HG03060 (cell line): ENCODE measurements around the gene SNX20.

Source experiments
- ATAC-seq: cut with Tn5 transposase; IDR thresholded peaks from one replicate; pipeline ENCODE4 v1.9.1; 2021; ENCODE audit warnings: low read depth, moderate number of reproducible peaks; ENCODE audit not compliant: unreplicated experiment

The SNX20 gene, protein sequence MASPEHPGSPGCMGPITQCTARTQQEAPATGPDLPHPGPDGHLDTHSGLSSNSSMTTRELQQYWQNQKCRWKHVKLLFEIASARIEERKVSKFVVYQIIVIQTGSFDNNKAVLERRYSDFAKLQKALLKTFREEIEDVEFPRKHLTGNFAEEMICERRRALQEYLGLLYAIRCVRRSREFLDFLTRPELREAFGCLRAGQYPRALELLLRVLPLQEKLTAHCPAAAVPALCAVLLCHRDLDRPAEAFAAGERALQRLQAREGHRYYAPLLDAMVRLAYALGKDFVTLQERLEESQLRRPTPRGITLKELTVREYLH

DNA sequence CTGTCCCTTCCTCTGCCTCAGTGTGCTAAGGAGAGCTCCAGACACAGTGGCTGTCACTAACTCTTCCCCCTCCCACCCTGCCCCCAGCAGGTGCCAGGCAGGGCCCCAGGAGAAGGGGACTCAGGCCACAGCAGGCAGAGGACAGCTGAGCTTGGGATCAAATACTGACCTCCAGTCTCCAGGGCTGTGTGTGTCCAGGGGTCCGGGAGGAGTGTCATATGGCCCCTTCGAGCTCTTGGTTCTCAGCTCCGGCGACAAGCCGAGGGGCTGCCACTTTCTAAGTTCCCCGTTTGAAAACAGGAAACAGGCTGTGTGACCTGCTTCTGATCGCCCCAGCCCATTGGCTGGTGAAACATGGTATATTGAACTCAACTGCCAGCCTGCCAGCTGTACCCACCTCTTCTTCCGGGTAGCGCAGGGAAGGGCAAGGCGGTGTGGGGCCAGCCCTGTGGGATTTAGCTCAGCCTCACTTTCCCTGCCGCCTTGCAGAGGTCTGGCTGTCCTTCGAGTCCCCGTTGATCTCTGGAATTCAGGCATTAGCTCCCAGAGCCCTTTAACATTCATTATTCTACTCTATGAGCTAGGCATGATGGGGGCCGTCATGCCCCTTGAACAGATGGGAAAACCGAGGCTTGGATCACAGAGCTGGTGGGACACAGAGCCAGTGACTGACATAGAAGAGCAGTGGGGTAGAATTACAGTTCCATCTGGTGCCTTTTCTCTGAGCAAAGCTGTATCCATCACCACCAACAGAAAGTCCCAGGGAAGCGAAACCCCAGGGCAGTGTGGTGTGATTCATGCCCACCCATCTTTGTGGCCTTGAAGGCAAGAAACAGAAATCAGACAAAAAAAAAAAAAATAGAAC is at the start of gene SNX20:
SNX20 (minus strand) TSS at position 292 of the 865 bp plus-strand sequence. CDS start 3,786 bp downstream, outside the sequence.
- peak; percentile 47 for ATAC-seq

DNA sequence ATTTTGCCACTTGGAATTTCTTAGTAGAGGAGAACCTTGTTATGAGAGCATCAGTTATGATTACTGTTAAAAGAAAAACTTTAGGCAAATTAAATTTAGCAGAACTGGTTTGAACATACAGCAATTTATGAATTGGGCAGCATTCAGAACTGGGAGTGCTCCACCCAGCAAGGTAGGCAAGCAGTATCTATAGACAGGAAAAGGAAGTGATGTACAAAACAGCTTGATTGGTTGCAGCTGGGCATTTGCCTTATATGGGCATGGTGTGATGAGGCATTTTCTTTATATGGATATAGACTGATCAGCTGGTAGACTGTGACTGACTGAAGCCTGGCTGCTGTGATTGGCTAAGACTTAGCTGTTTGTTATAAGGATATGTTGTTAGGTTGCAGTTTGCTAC is 43.2 kb upstream of the SNX20 start:
- ATAC-seq: no peak

DNA sequence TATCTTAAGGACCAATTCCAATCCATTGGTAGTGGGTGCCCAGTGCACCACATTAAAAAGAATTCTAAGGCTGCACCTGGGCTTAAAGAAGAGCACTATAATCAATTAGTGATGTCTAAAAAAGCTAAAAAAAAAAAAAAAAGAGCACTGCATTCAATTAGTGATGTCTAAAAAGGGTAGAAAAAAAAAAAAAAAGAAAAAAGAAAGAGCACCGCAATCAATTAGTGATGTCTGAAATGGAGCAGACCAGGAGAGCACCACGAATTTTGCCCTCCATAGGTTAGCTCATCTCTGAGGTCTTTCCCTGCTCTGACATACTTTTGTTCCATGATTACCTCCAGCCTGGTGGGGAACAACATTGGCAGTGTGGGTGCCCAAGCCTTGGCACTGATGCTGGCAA is 41.8 kb upstream of the SNX20 start:
- no peak for ATAC-seq

DNA sequence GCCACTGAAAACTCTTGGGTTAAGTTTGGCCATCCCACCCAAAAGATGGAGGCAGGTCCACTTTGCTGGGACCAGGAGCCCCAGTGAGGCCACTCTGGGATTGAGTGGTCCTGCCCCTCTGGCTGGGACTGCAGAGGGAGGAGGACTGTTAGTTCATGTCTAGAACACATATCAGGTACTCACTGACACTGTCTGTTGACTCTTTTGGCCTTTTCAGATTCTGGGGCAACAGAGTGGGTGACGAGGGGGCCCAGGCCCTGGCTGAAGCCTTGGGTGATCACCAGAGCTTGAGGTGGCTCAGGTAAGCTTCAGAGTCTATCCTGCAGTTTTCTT is 41.3 kb upstream of the SNX20 start:
- no peak for ATAC-seq

DNA sequence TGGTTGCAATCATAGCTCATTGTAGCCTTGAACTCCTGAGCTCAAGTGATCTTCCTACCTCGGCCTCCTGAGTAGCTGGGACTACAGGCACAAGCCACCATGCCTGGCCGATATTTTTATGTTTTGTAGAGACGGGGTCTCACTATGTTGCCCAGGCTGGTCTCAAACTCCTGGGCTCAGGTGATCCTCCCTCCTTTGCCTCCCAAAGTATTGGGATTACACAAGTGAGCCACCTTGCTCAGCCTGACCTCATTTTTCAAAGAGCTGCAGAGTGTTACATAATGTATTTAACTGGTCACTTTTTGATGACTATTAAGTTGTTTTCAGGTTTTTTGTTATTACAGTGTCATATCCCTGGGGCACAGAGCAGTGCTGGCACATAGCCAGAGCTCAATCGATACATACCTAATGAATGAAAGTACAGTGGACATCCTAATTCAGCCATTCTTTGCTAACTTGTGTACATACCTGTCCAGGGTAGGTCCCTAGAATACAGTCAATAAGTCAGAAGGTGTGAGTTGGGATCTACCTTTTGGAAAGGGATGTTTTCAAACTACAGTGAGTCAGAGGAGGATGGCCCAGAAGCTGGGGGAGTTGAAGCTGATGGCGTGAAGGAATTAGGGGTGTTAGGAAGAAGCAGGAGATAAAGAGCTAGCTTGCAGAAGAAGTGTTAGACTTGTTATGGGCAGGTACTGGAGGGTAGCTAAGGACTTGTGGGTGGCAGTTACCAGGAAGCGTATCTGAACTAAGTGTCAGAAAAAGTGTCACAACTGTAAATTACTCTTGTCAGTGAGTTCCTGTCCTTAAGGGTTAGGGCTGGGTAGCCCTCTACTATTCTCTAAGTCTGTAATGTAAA is 40.7 kb upstream of the SNX20 start:
- ATAC-seq: no peak

DNA sequence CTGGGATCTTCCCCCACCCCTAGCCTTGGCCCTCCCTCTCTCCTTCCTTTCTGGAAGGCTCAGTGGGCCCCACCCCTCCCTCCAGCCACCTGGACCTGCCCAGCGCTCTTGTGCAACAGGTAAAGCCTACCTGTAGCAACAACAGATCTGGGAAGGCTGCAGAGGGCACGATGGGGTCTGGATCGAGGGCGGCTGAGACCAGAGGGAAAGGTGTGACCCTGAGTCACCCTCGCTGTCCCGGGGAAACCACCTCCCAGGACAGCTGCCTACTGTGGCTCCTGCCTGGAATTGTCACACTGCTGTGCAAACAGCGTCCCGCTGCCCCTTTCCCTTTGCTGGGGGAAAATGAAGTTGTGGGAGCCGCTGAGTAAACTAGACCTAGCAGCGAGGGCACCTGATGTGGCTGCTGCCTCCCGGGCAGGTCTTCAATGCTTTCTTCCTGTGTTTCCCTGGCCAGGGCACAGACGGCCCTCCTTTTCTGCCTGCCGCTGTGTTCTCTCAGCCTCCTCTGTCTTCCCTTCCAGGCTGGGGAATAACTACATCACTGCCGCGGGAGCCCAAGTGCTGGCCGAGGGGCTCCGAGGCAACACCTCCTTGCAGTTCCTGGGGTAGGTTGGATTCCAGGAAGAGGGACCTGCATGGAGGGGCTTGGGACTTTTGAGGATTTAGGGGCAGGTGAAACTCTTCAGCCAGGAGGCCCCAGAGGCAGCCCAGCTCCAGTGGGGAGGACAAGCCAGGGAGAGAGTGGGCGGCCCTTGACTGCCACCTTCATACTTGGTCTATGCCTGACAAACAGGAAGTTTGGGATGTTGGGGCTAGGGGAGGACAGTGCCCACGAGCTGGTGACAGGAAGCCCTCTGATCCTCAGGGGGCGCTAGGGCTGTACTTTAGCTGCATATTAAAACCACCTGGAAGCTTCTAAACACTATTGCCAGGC is 38.6 kb upstream of the SNX20 start:
- no peak for ATAC-seq

DNA sequence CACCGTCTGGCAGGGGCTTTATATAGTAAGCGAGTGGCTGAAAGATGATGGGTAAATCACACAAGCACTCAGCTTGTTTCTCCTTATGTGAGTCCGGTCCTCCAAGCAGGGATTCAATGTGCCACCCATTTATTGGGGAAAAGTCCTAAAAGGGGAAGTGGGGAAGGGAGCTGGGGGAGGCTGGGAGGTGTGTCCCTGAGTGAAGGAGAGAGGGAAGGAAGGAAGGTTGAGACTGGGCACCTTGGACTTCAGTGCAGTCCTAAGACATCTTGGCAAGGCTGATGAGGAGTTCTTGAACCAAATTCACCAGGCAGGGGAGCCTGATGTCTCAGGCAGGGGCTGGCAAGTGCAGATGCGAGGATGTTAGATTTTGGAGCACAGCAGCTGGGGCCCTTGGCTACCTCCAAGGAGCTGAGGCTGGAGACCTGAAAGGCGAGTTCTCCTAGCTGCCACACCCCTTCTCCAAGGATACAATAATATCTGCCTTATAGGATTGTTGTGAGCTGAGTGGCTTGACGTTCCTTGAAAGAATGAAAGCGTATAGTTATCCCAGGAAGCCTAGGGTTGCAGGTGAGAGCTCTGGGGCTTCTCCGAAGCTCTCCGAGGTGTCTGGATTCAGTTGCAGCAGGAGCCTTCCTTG is 37.8 kb upstream of the SNX20 start:
- ATAC-seq: no peak

DNA sequence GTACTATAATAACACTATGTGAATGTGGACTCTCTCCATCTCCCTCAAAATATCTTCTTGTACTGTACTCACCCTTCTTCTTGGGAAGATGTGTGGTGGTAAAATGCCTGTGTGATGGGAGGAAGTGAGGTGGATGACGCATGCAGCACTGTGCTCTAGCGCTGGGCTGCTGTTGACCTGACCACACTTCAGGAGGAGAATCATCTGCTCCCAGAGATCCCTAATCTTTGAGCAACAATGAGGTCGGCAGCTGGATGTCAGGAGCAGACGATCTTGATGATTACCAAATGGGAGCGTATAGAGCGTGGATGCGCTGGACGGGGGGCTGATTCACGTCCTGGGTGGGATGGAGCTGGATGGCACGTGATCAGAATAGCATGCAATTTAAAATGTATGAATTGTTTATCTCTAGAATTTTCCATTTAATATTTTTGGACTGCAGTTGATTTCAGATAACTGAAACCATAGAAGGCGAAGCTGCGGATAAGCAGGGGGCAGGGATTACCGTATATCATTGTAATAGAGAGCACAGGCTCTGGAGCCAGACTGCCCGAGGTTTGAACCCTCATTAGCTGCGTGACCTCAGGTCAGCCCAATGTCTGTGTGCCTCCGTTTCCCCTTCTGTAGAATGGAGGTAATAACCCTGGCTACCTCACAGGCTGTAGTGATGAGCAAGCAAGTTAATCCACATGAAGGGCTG is 37.1 kb upstream of the SNX20 start:
- ATAC-seq: no peak

DNA sequence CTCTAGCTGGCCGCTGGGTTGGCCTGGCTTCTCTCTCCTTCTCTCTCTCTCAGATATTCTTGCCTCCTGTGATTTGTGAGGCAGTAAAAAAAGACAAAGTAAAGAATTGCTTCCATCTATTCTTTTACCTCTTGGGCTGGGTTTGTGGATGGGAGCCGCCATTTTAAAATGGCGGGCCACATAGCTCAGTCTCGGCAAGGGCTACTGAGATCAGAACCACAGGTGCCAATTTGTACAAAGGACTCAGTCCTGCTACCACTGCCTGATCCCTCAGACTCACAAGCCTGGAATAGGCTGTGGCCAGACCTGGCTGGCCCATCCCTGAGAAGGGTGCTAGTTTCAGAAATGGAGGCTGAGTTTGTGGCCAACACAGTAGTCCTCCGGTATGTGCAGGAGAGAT is 36.4 kb upstream of the SNX20 start:
- ATAC-seq: no peak

DNA sequence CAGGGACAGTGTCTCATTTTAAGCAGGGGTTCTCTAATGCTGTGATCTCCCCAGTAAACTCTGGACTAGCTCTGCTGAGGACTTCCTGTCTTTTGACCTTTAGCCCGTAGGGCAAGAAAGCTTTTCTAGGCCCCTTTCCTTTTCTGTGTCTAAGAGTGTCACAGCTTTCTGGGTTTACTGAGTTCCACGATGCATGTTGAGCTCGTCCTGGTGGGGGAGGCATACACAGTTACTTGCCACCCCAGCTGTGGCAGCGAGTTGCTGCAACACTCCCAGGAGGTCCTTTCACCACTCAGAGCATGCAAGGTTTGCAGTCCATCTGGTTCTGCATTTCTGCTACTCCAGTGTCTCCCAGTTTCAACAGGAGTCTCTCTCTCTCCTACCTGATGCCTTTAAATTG is 36.0 kb upstream of the SNX20 start:
- ATAC-seq: no peak

DNA sequence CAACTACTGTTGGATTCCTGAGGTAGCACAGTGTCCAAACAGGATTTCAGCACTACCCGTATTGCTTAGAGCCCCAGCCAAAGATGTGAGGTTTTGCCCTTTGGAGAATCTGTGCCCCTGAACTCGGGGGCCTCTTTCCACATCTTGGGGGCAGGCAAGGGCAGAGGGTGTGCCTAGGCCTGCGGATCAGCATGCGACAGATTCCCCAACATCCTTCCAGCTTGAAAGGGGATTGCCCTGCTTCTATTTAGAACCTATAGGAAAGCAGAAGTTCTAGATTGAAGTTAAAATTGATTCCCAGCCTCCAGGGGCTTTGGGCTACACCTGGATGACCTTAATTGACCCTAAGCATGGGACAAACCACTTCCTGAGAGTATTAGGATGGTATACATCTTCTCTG is 31.8 kb upstream of the SNX20 start:
- ATAC-seq: no peak

DNA sequence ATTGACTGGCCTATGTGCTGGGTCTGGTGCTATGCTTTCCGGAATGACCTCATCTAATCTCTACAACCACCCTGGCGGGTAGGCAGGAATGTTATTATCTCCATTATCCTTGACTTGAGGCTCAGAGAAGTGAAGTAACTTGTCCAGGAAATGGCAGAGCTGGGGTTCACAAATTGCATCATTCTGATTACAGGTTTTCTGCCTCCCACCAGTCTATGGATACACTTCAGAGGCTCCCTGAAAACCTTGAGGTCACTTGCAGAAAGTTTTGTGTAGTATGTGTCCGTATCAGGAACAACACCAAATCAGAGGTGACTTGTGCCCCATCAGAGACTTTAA is 31.4 kb upstream of the SNX20 start:
- no peak for ATAC-seq

DNA sequence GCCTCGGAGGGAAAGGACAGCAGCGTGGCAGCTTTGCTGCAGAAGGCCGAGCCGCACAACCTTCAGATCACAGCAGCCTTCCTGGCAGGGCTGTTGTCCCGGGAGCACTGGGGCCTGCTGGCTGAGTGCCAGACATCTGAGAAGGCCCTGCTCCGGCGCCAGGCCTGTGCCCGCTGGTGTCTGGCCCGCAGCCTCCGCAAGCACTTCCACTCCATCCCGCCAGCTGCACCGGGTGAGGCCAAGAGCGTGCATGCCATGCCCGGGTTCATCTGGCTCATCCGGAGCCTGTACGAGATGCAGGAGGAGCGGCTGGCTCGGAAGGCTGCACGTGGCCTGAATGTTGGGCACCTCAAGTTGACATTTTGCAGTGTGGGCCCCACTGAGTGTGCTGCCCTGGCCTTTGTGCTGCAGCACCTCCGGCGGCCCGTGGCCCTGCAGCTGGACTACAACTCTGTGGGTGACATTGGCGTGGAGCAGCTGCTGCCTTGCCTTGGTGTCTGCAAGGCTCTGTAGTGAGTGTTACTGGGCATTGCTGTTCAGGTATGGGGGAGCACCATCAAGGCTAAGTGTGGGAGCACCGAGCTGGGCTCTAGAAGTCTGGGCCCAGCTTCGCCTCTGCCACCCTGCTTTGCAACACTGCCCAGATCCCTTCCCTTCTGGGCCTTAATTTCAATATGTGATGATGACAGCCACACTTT is 30.9 kb upstream of the SNX20 start:
- no peak for ATAC-seq

DNA sequence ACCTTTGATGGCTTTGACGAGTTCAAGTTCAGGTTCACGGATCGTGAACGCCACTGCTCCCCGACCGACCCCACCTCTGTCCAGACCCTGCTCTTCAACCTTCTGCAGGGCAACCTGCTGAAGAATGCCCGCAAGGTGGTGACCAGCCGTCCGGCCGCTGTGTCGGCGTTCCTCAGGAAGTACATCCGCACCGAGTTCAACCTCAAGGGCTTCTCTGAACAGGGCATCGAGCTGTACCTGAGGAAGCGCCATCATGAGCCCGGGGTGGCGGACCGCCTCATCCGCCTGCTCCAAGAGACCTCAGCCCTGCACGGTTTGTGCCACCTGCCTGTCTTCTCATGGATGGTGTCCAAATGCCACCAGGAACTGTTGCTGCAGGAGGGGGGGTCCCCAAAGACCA is 29.9 kb upstream of the SNX20 start:
- no peak for ATAC-seq

DNA sequence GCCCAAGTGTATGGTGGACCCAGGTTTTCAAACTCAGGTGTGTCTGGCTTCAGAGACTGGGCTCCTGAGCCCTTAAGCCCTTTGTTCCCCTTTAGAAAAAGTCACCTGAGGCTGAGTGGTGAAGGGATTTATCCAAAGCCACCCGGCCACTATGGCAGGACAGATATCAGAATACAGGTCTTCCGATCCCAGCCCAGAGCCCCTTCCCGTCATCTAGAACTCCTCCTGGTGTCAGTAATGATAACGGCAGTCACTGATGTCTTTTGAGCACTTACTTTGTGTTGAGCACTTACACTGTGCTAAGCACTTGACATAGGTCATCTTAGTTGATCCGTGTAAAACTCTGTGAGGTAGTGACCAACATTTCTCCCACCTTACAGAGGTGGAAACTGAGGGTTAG is 28.9 kb upstream of the SNX20 start:
- ATAC-seq: no peak

DNA sequence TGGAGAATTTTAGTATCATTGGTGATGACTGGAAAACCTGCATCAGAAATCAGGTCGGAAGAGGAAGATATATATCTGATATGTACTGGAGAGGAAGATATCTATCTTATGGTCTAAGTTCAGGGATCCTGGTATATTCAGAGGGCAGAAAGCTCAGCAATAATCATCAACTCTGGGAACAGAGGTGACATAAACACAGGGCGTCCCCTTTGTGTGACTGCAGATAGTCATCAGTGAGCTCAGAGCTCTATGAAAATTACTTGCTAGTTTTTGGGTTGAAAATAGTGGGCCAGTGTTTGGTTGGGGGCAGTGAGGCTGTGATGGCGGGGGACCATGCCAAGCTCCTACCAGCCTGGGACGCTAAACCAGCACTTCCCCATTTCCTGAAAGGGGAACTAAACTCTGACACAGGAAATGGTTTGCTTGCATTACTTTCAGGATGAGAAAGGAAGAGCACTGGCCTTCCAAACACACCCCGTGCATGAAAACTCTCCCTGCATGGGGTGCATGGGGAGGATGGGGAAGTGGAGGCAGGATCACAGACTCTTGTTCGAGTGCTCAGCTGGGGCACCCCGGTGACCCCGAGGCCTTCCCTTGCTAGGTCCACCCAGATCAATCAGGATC is 28.1 kb upstream of the SNX20 start:
- ATAC-seq: no peak

DNA sequence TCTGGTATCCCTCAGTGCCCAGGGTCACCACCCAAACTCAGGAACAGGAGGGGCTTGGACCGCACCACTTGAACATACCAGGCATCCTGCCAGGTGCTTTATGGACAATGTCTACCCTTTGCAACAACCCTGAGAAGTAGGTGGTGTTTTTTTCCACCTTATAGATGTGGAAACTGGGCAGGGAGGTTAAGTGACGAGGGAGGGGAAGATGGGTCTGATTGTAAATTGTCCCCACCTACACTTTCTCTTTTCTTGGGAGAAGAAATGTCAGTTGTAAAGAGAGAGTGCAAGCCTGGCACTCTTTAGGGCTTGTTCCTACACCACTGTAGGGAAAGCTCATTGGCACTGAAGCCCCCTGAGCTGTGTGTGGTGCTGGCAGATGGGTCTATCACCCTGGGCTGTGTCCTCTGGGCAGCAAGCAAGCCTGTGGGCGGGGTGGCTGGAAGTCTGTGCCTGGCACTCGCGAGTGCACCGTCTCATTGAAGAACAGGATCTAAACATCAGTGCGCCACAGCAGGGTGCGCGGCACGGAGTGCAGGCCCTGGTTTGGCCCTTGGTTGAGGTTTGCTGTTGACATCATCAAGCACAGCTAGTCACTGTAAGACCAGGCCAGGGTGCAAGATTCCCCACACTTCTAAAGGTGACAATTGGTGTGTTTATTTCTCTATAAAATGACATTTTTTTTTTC is 27.4 kb upstream of the SNX20 start:
- ATAC-seq: no peak

DNA sequence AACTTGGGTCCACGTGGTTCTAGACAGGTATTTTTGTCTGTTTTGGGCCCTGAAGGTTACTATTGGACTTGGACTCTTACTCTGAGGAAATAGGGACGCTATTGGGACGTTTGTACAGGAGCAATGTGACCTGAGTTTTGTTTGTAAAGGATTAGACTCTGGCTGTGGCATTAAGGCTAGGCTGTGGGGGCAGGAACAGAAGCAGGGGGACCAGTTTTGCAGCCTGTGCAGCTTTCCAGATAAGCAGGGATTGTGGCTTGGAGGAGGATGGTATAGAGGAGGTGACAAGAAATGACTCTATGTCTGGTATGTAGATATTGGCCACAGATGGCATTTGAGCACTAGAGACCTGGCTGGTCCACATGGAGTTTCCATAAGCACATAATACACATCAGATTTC is 25.1 kb upstream of the SNX20 start:
- no peak for ATAC-seq
